OCI-LY7 (cell line): ENCODE measurements around the gene PSENEN.

Experiments
- CTCF ChIP-seq: fragments of 200-600 bp; sonication (generic); conservative IDR thresholded peaks from 2 replicates; pipeline ENCODE4 v1.5.1; 2014; ENCODE audit warnings: mild to moderate bottlenecking, antibody characterized with exemption, low read length, moderate library complexity, mixed read lengths
- EZH2phosphoT487 ChIP-seq: fragments of 200-600 bp; sonication (generic); IDR thresholded peaks from 2 replicates; pipeline ENCODE4 v1.6.1; 2018; ENCODE audit warnings: low read depth, borderline replicate concordance, mild to moderate bottlenecking, mixed run types, antibody characterized with exemption, low read length, moderate library complexity, mixed read lengths

- TF ChIP-seq CTCF (no peak), EZH2phosphoT487 (no peak)
These were observed 5.4 kb upstream of the PSENEN start for GRCh38 chr19:35740108-35740422.
